GM21825 (cell line): ENCODE results near the gene KLK7.

Source experiments
- ATAC-seq: cut with Tn5 transposase; IDR thresholded peaks from one replicate; pipeline ENCODE4 v1.9.1; 2021; ENCODE audit warnings: mild to moderate bottlenecking, moderate library complexity; ENCODE audit not compliant: unreplicated experiment

The KLK7 gene

GRCh38 chr19:50939596-50939995, 44.1 kb downstream of the KLK7 start:
- ATAC-seq: no peak

GRCh38 chr19:50933640-50934039, 50.1 kb downstream of the KLK7 start:
- no peak for ATAC-seq

- no peak for ATAC-seq
Measured at GRCh38 chr19:50932690-50933083, 51.0 kb downstream of the KLK7 start.

GRCh38 chr19:50932018-50932689, 51.6 kb downstream of the KLK7 start:
- no peak for ATAC-seq

GRCh38 chr19:50931023-50931422, 52.7 kb downstream of the KLK7 start:
- ATAC-seq: no peak

GRCh38 chr19:50928831-50929230, 54.9 kb downstream of the KLK7 start:
- ATAC-seq: no peak
